GM23338 (cell line): ENCODE data around the gene BAHCC1. TPM values are rescaled to one million over a fixed set of nuclear protein-coding genes. Genes with fewer than 3 reads are reported as not detected.

Experiments
- ATAC-seq: fragments of 200-7000 bp; cut with Tn5 transposase; 3 replicates; pipeline ENCODE4 v1.9.1; 2020
- DNase-seq: peaks from one replicate; pipeline ENCODE4 v3.0.0-alpha.2; 2015; ENCODE audit warnings: low spot score
- H2AFZ ChIP-seq: fragments of 200-600 bp; sonication (generic); 2 replicates; pipeline ENCODE4 v1.8.0; 2016; ENCODE audit warnings: antibody characterized with exemption, mild to moderate bottlenecking, moderate library complexity
- H3F3A ChIP-seq: fragments of 200-600 bp; sonication (generic); replicated peaks from 2 replicates; pipeline ENCODE4 v1.8.0; 2017; ENCODE audit warnings: antibody characterized with exemption, mixed run types, low read depth
- H3K27ac ChIP-seq: fragments of 200-600 bp; sonication (generic); 2 replicates; pipeline ENCODE4 v1.6.1; 2016; ENCODE audit warnings: low read depth
- H3K27me3 ChIP-seq: fragments of 200-600 bp; sonication (generic); 2 replicates; pipeline ENCODE4 v1.8.0; 2016; ENCODE audit warnings: mild to moderate bottlenecking, mixed run types, moderate library complexity; ENCODE audit not compliant: insufficient read depth
- H3K36me3 ChIP-seq: fragments of 200-600 bp; sonication (generic); 2 replicates; pipeline ENCODE4 v1.8.0; 2016; ENCODE audit warnings: mild to moderate bottlenecking; ENCODE audit not compliant: insufficient read depth
- H3K4me1 ChIP-seq: fragments of 200-600 bp; sonication (generic); 2 replicates; pipeline ENCODE4 v1.8.0; 2016; ENCODE audit warnings: mild to moderate bottlenecking, moderate library complexity; ENCODE audit not compliant: insufficient read depth
- H3K4me2 ChIP-seq: fragments of 200-600 bp; sonication (generic); 2 replicates; pipeline ENCODE4 v1.7.1; 2017; ENCODE audit warnings: mixed run types
- H3K4me3 ChIP-seq: fragments of 200-600 bp; sonication (generic); 2 replicates; pipeline ENCODE4 v1.6.1; 2016; ENCODE audit warnings: mixed run types
- H3K79me2 ChIP-seq: fragments of 200-600 bp; sonication (generic); replicated peaks from 2 replicates; pipeline ENCODE4 v1.8.0; 2017; ENCODE audit warnings: mild to moderate bottlenecking; ENCODE audit not compliant: insufficient read depth
- H3K9me2 ChIP-seq: fragments of 200-600 bp; sonication (generic); 2 replicates; pipeline ENCODE4 v1.8.0; 2017; ENCODE audit not compliant: insufficient read depth
- H4K20me1 ChIP-seq: fragments of 200-600 bp; sonication (generic); replicated peaks from 2 replicates; pipeline ENCODE4 v1.8.0; 2017; ENCODE audit warnings: mild to moderate bottlenecking; ENCODE audit not compliant: insufficient read depth
- H3K27ac Mint-ChIP-seq: 2 replicates; pipeline ENCODE4 v1.8.0; 2020; ENCODE audit warnings: inconsistent platforms, mild to moderate bottlenecking, moderate library complexity, mixed read lengths
- H3K27me3 Mint-ChIP-seq: 3 replicates; pipeline ENCODE4 v1.8.0; 2022; ENCODE audit warnings: low read depth, mild to moderate bottlenecking, moderate library complexity, mixed read lengths, inconsistent platforms; ENCODE audit not compliant: insufficient read depth, poor library complexity
- H3K36me3 Mint-ChIP-seq: 3 replicates; pipeline ENCODE4 v1.8.0; 2021; ENCODE audit warnings: low read depth, mild to moderate bottlenecking, inconsistent platforms, moderate library complexity, mixed read lengths
- H3K4me1 Mint-ChIP-seq: 3 replicates; pipeline ENCODE4 v1.8.0; 2020; ENCODE audit warnings: mild to moderate bottlenecking, inconsistent platforms, mixed read lengths
- H3K4me3 Mint-ChIP-seq: 3 replicates; pipeline ENCODE4 v1.8.0; 2021; ENCODE audit warnings: moderate library complexity, mild to moderate bottlenecking, inconsistent platforms, mixed read lengths
- H3K9me3 Mint-ChIP-seq: 3 replicates; pipeline ENCODE4 v1.8.0; 2020; ENCODE audit warnings: moderate library complexity, mild to moderate bottlenecking, inconsistent platforms, mixed read lengths
- ETS1 ChIP-seq: IDR thresholded peaks from 2 replicates; pipeline ENCODE4 v1.6.1; 2016; ENCODE audit warnings: antibody characterized with exemption
- EZH2 ChIP-seq: fragments of 200-600 bp; sonication (generic); IDR thresholded peaks from one replicate; pipeline ENCODE4 v1.8.0; 2017; ENCODE audit warnings: antibody characterized with exemption, mild to moderate bottlenecking, low read depth; ENCODE audit not compliant: unreplicated experiment
- STAT1 ChIP-seq: IDR thresholded peaks from one replicate; pipeline ENCODE4 v1.6.1; 2016; ENCODE audit warnings: antibody characterized with exemption; ENCODE audit not compliant: unreplicated experiment
- ZNF114 ChIP-seq: fragments of 250-450 bp; sonication (Bioruptor Pico); IDR thresholded peaks from 2 replicates; pipeline ENCODE4 v1.5.0; 2020; ENCODE audit warnings: mild to moderate bottlenecking, moderate library complexity
- ZNF331 ChIP-seq: fragments of 250-450 bp; sonication (Bioruptor Pico); IDR thresholded peaks from 2 replicates; pipeline ENCODE4 v1.5.0; 2020; ENCODE audit warnings: low read depth, mild to moderate bottlenecking, moderate library complexity
- polyA plus RNA-seq: library from polyadenylated mRNA; unstranded; fragments of >200 nt; fragmentation: Nextera tagmentation; extraction: Ambion mirVana; gene quantifications from 2 replicates; pipeline ENCODE4 v1.2.1, GENCODE V29; 2016
- total RNA-seq: library from RNA; depleted of rRNA; stranded (reverse); fragments of >200 nt; shearing (Covaris generic); gene quantifications from 2 replicates; pipeline ENCODE4 v1.2.3, GENCODE V29; 2014
- TF ChIP-seq, protein P1 (sequence below): IDR thresholded peaks from one replicate; pipeline ENCODE4 v1.6.1; 2018; ENCODE audit warnings: antibody characterized with exemption; ENCODE audit not compliant: unreplicated experiment
- TF ChIP-seq, protein P2 (sequence below), 2 experiments: fragments of 200-600 bp in 1 of 2; sonication (generic) in 1 of 2; conservative IDR thresholded peaks; 2 replicates each; pipeline versions ENCODE4 v1.5.1 to v1.6.1; 2016 to 2017; ENCODE audit warnings: antibody characterized with exemption in 2 of 2, low read depth in 2 of 2, mild to moderate bottlenecking in 2 of 2, moderate library complexity in 1 of 2
- TF ChIP-seq, protein P3 (sequence below): fragments of 250-450 bp; sonication (Bioruptor Pico); IDR thresholded peaks from 2 replicates; pipeline ENCODE4 v1.5.0; 2020; ENCODE audit warnings: mild to moderate bottlenecking, moderate library complexity

Gene BAHCC1
- total and polyA plus RNA-seq, 2 experiments from 2014 or later: 0.24 to 1.1 TPM

GRCh38 chr17:81434072-81434471, 38.8 kb downstream of the BAHCC1 start (continued):
- TF ChIP-seq, protein P1, sequence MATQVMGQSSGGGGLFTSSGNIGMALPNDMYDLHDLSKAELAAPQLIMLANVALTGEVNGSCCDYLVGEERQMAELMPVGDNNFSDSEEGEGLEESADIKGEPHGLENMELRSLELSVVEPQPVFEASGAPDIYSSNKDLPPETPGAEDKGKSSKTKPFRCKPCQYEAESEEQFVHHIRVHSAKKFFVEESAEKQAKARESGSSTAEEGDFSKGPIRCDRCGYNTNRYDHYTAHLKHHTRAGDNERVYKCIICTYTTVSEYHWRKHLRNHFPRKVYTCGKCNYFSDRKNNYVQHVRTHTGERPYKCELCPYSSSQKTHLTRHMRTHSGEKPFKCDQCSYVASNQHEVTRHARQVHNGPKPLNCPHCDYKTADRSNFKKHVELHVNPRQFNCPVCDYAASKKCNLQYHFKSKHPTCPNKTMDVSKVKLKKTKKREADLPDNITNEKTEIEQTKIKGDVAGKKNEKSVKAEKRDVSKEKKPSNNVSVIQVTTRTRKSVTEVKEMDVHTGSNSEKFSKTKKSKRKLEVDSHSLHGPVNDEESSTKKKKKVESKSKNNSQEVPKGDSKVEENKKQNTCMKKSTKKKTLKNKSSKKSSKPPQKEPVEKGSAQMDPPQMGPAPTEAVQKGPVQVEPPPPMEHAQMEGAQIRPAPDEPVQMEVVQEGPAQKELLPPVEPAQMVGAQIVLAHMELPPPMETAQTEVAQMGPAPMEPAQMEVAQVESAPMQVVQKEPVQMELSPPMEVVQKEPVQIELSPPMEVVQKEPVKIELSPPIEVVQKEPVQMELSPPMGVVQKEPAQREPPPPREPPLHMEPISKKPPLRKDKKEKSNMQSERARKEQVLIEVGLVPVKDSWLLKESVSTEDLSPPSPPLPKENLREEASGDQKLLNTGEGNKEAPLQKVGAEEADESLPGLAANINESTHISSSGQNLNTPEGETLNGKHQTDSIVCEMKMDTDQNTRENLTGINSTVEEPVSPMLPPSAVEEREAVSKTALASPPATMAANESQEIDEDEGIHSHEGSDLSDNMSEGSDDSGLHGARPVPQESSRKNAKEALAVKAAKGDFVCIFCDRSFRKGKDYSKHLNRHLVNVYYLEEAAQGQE: no peak
- TF ChIP-seq, protein P2, sequence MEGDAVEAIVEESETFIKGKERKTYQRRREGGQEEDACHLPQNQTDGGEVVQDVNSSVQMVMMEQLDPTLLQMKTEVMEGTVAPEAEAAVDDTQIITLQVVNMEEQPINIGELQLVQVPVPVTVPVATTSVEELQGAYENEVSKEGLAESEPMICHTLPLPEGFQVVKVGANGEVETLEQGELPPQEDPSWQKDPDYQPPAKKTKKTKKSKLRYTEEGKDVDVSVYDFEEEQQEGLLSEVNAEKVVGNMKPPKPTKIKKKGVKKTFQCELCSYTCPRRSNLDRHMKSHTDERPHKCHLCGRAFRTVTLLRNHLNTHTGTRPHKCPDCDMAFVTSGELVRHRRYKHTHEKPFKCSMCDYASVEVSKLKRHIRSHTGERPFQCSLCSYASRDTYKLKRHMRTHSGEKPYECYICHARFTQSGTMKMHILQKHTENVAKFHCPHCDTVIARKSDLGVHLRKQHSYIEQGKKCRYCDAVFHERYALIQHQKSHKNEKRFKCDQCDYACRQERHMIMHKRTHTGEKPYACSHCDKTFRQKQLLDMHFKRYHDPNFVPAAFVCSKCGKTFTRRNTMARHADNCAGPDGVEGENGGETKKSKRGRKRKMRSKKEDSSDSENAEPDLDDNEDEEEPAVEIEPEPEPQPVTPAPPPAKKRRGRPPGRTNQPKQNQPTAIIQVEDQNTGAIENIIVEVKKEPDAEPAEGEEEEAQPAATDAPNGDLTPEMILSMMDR (conservative IDR thresholded peaks at IDR 0.05; ENCODE audit: low read depth in 2 of 2): no peak
- TF ChIP-seq ZNF114 (CRISPR knock-in tag) (no peak), ETS1 (no peak), EZH2 (no peak)

GRCh38 chr17:81434681-81435417, 39.6 kb downstream of the BAHCC1 start:
- Histone ChIP-seq H3K4me1 (no peaks in the 10 kb centered on the region), H3K79me2 (no peaks in the 10 kb centered on the region), H3K27ac (no peak overlapping the region), H2AFZ (no peak overlapping the region), H4K20me1 (no peaks in the 10 kb centered on the region), H3K4me2 (no peak overlapping the region), H3K36me3 (no peaks in the 10 kb centered on the region), H3K9me2 (no peaks in the 10 kb centered on the region), H3K4me3 (no peak overlapping the region), H3F3A (no peaks in the 10 kb centered on the region), H3K27me3 (no peaks in the 10 kb centered on the region)
- peaks cover 5% of the 10 kb centered on the region for H3K27me3 Mint-ChIP-seq
- H3K4me1 Mint-ChIP-seq: no peaks in the 10 kb centered on the region
- DNase-seq (no peak), ATAC-seq (no peak)
- no peaks in the 10 kb centered on the region for H3K36me3 Mint-ChIP-seq
- no peak overlapping the region for H3K4me3 Mint-ChIP-seq
- no peak overlapping the region for H3K27ac Mint-ChIP-seq
- no peaks in the 10 kb centered on the region for H3K9me3 Mint-ChIP-seq
- TF ChIP-seq, protein P3, sequence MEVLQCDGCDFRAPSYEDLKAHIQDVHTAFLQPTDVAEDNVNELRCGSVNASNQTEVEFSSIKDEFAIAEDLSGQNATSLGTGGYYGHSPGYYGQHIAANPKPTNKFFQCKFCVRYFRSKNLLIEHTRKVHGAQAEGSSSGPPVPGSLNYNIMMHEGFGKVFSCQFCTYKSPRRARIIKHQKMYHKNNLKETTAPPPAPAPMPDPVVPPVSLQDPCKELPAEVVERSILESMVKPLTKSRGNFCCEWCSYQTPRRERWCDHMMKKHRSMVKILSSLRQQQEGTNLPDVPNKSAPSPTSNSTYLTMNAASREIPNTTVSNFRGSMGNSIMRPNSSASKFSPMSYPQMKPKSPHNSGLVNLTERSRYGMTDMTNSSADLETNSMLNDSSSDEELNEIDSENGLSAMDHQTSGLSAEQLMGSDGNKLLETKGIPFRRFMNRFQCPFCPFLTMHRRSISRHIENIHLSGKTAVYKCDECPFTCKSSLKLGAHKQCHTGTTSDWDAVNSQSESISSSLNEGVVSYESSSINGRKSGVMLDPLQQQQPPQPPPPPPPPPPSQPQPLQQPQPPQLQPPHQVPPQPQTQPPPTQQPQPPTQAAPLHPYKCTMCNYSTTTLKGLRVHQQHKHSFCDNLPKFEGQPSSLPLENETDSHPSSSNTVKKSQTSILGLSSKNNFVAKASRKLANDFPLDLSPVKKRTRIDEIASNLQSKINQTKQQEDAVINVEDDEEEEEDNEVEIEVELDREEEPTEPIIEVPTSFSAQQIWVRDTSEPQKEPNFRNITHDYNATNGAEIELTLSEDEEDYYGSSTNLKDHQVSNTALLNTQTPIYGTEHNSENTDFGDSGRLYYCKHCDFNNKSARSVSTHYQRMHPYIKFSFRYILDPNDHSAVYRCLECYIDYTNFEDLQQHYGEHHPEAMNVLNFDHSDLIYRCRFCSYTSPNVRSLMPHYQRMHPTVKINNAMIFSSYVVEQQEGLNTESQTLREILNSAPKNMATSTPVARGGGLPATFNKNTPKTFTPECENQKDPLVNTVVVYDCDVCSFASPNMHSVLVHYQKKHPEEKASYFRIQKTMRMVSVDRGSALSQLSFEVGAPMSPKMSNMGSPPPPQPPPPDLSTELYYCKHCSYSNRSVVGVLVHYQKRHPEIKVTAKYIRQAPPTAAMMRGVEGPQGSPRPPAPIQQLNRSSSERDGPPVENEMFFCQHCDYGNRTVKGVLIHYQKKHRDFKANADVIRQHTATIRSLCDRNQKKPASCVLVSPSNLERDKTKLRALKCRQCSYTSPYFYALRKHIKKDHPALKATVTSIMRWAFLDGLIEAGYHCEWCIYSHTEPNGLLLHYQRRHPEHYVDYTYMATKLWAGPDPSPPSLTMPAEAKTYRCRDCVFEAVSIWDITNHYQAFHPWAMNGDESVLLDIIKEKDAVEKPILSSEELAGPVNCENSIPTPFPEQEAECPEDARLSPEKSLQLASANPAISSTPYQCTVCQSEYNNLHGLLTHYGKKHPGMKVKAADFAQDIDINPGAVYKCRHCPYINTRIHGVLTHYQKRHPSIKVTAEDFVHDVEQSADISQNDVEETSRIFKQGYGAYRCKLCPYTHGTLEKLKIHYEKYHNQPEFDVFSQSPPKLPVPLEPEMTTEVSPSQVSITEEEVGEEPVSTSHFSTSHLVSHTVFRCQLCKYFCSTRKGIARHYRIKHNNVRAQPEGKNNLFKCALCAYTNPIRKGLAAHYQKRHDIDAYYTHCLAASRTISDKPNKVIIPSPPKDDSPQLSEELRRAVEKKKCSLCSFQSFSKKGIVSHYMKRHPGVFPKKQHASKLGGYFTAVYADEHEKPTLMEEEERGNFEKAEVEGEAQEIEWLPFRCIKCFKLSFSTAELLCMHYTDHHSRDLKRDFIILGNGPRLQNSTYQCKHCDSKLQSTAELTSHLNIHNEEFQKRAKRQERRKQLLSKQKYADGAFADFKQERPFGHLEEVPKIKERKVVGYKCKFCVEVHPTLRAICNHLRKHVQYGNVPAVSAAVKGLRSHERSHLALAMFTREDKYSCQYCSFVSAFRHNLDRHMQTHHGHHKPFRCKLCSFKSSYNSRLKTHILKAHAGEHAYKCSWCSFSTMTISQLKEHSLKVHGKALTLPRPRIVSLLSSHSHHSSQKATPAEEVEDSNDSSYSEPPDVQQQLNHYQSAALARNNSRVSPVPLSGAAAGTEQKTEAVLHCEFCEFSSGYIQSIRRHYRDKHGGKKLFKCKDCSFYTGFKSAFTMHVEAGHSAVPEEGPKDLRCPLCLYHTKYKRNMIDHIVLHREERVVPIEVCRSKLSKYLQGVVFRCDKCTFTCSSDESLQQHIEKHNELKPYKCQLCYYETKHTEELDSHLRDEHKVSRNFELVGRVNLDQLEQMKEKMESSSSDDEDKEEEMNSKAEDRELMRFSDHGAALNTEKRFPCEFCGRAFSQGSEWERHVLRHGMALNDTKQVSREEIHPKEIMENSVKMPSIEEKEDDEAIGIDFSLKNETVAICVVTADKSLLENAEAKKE (CRISPR knock-in tag): no peak
- TF ChIP-seq ZNF331 (CRISPR knock-in tag) (no peak), ZNF114 (CRISPR knock-in tag) (no peak), STAT1 (no peak)
